GM12875 (cell line): Measurements from ENCODE around the gene DNAJC30.

ENCODE experiments used
- H3K4me3 ChIP-seq: one replicate; pipeline ENCODE4 v1.5.1; 2011; ENCODE audit warnings: low read depth, low read length, control low read depth
- TF ChIP-seq, protein P1 (sequence below): IDR thresholded peaks from 2 replicates; pipeline ENCODE4 v1.5.1; 2011; ENCODE audit warnings: low read depth, mild to moderate bottlenecking, control low read depth, inconsistent platforms, low read length, moderate library complexity, borderline replicate concordance; ENCODE audit not compliant: insufficient read depth

The DNAJC30 gene

GRCh38 chr7:73631558-73631957 lies 51.7 kb downstream of the DNAJC30 start:
- no peak overlapping the region for H3K4me3 ChIP-seq
- TF ChIP-seq, protein P1, sequence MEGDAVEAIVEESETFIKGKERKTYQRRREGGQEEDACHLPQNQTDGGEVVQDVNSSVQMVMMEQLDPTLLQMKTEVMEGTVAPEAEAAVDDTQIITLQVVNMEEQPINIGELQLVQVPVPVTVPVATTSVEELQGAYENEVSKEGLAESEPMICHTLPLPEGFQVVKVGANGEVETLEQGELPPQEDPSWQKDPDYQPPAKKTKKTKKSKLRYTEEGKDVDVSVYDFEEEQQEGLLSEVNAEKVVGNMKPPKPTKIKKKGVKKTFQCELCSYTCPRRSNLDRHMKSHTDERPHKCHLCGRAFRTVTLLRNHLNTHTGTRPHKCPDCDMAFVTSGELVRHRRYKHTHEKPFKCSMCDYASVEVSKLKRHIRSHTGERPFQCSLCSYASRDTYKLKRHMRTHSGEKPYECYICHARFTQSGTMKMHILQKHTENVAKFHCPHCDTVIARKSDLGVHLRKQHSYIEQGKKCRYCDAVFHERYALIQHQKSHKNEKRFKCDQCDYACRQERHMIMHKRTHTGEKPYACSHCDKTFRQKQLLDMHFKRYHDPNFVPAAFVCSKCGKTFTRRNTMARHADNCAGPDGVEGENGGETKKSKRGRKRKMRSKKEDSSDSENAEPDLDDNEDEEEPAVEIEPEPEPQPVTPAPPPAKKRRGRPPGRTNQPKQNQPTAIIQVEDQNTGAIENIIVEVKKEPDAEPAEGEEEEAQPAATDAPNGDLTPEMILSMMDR = no peak
